Activated CD4-positive, alpha-beta T cell treated with anti-CD3 and anti-CD28 coated beads, Interleukin-2, Interleukin-6, amounts not matched to agents 100 ng/mL and 50 ng/mL, durations not matched to agents 16 hours and 8 hours (primary cell): ENCODE measurements around the gene TGIF1.
A peak's percentile ranks its signal among the peaks of the same experiment; 100 is the strongest.

Experiments used
- DNase-seq: peaks from one replicate; pipeline ENCODE4 v3.0.0-alpha.2; 2020

Gene TGIF1

GRCh38 chr18:3440341-3440740 lies 9.6 kb upstream of the TGIF1 start:
- DNase-seq: no peak

- no peak for DNase-seq
These were observed 8.7 kb upstream of the TGIF1 start for GRCh38 chr18:3441290-3441689.

GRCh38 chr18:3442919-3443318 lies 7.1 kb upstream of the TGIF1 start:
- no peak for DNase-seq

GRCh38 chr18:3444296-3444695 lies 5.7 kb upstream of the TGIF1 start:
- no peak for DNase-seq

- DNase-seq: no peak
These were observed 5.0 kb upstream of the TGIF1 start for GRCh38 chr18:3444954-3445353.

GRCh38 chr18:3447068-3447894 lies 2.7 kb upstream of the TGIF1 start:
- peak; percentile 51 for DNase-seq

GRCh38 chr18:3447895-3448837 lies 1.8 kb upstream of the TGIF1 start:
- peak; percentile 94 for DNase-seq

GRCh38 chr18:3448838-3449511 lies 997 bp upstream of the TGIF1 start:
- DNase-seq: peak; percentile 91

- no peak for DNase-seq
These were observed 410 bp upstream of the TGIF1 start for GRCh38 chr18:3449512-3450011.

GRCh38 chr18:3450799-3451182 lies 819 bp downstream of the TGIF1 start:
- DNase-seq: no peak

- peak; percentile 83 for DNase-seq
These were observed 1.4 kb downstream of the TGIF1 start for GRCh38 chr18:3451183-3451988.

GRCh38 chr18:3451989-3452749 lies 2.2 kb downstream of the TGIF1 start:
- peak; percentile 45 for DNase-seq

- DNase-seq: no peak
These were observed 3.0 kb downstream of the TGIF1 start for GRCh38 chr18:3452750-3453539.

GRCh38 chr18:3453540-3454364 lies 3.8 kb downstream of the TGIF1 start:
- peak; percentile 53 for DNase-seq

GRCh38 chr18:3454365-3455089 lies 4.6 kb downstream of the TGIF1 start:
- DNase-seq: peak; percentile 56

GRCh38 chr18:3455090-3455635 lies 5.2 kb downstream of the TGIF1 start:
- DNase-seq: no peak

GRCh38 chr18:3455907-3456685 lies 6.1 kb downstream of the TGIF1 start:
- no peak for DNase-seq

- no peak for DNase-seq
These were observed 6.7 kb downstream of the TGIF1 start for GRCh38 chr18:3456686-3457069.
